A673 (cell line): ENCODE measurements around the gene SPATC1L. TPM values are rescaled to one million over a fixed set of nuclear protein-coding genes. Genes with fewer than 3 reads are reported as not detected.

Experiments
- BruUV-seq: library from RNA; stranded (reverse); fragments of 400-500 nt; replicated peaks from 2 replicates; lab custom pipeline; 2021; lab: Mats Ljungman, UMichigan
- CTCF ChIA-PET: fragments of 300-600 bp; sonication (Branson Sonifier 250); formaldehyde crosslinking; loops from one replicate; lab custom pipeline; 2022; ENCODE audit warnings: antibody characterized with exemption; lab: Charles Lee
- POLR2A ChIA-PET: fragments of 300-600 bp; sonication (Branson Sonifier 250); formaldehyde crosslinking; loops from one replicate; lab custom pipeline; 2022; ENCODE audit warnings: antibody characterized with exemption; ENCODE audit not compliant: low non-redundant PET; lab: Charles Lee
- DNase-seq: peaks from one replicate; pipeline ENCODE4 v3.0.0-alpha.2; 2015; ENCODE audit warnings: low spot score
- H3K27ac ChIP-seq: fragments of 200-600 bp; sonication (generic); 2 replicates; pipeline ENCODE4 v1.5.1; 2016; ENCODE audit warnings: mixed run types, low read depth, mild to moderate bottlenecking, mixed read lengths, antibody characterized with exemption, low read length; ENCODE audit not compliant: poor library complexity, severe bottlenecking
- H3K27me3 ChIP-seq: fragments of 200-600 bp; sonication (generic); replicated peaks from 2 replicates; pipeline ENCODE4 v1.6.1; 2017; ENCODE audit warnings: mixed run types, low read depth, mild to moderate bottlenecking, mixed read lengths, antibody characterized with exemption, low read length; ENCODE audit not compliant: insufficient read depth, poor library complexity
- H3K36me3 ChIP-seq: fragments of 200-600 bp; sonication (generic); 2 replicates; pipeline ENCODE4 v1.6.1; 2016; ENCODE audit warnings: mixed run types, mild to moderate bottlenecking, mixed read lengths, antibody characterized with exemption, low read length; ENCODE audit not compliant: insufficient read depth, poor library complexity, severe bottlenecking
- H3K4me1 ChIP-seq: fragments of 200-600 bp; sonication (generic); 2 replicates; pipeline ENCODE4 v1.6.1; 2017; ENCODE audit warnings: mixed run types, mild to moderate bottlenecking, mixed read lengths, antibody characterized with exemption, low read length; ENCODE audit not compliant: insufficient read depth, poor library complexity, severe bottlenecking
- H3K4me3 ChIP-seq: fragments of 200-600 bp; sonication (generic); 2 replicates; pipeline ENCODE4 v1.5.1; 2016; ENCODE audit warnings: low read depth, mixed run types, mild to moderate bottlenecking, mixed read lengths, low read length; ENCODE audit not compliant: poor library complexity, severe bottlenecking
- H3K9me3 ChIP-seq: fragments of 200-600 bp; sonication (generic); 2 replicates; pipeline ENCODE4 v1.6.1; 2016; ENCODE audit warnings: mixed run types, low read depth, mild to moderate bottlenecking, mixed read lengths, antibody characterized with exemption, low read length; ENCODE audit not compliant: poor library complexity, severe bottlenecking
- EZH2 ChIP-seq: fragments of 200-600 bp; sonication (generic); IDR thresholded peaks from 2 replicates; pipeline ENCODE4 v1.6.1; 2017; ENCODE audit warnings: borderline replicate concordance, low read depth, mild to moderate bottlenecking, mixed read lengths, antibody characterized with exemption, low read length; ENCODE audit not compliant: poor library complexity, severe bottlenecking
- intact Hi-C: fragments of 100-400 bp; cut with micrococcal nuclease; formaldehyde crosslinking; loops from one replicate; pipeline ENCODE4 v1.10.0; 2022; ENCODE audit not compliant: unreplicated experiment
- total RNA-seq: library from RNA; stranded (reverse); gene quantifications from 2 replicates; pipeline ENCODE4 v1.2.3, GENCODE V29; 2021
- TF ChIP-seq, protein P1 (sequence below): fragments of 300-800, 200-600 bp; sonication (generic); conservative IDR thresholded peaks from 2 replicates; pipeline ENCODE4 v1.5.1; 2017; ENCODE audit warnings: low read depth, mild to moderate bottlenecking, antibody characterized with exemption, low read length, moderate library complexity, mixed read lengths

The SPATC1L gene
- total RNA-seq, 1 experiment from 2014 or later = 30.9 TPM

DNA sequence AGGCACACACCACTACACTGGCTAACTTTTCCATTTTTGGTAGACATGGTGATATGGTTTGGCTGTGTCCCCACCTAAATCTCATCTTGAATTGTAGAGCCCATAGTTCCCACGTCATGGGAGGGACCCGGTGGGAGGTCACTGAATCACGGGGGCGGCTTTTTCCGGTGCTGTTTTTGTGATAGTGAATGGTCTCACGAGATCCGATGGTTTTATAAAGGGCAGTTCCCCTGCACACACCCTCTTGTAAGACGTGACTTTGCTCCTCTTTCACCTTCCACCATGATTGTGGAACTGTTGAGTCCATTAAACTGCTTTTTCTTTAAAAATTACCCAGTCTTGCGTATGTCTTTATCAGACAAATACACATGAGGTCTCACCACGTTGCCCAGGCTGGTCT, 27.6 kb downstream of the SPATC1L start:
- Histone ChIP-seq H3K4me3 (no peak overlapping the region), H3K9me3 (no peaks in the 10 kb centered on the region), H3K4me1 (peaks cover 5% of the 10 kb centered on the region), H3K27me3 (no peaks in the 10 kb centered on the region), H3K36me3 (peaks cover 4% of the 10 kb centered on the region), H3K27ac (no peak overlapping the region)
- intact Hi-C loops = no loop called here
- BruUV-seq = no TSS peak
- DNase-seq = no peak
- POLR2A ChIA-PET = no interaction called here
- CTCF ChIA-PET = no interaction called here
- TF ChIP-seq EZH2 = no peak

DNA sequence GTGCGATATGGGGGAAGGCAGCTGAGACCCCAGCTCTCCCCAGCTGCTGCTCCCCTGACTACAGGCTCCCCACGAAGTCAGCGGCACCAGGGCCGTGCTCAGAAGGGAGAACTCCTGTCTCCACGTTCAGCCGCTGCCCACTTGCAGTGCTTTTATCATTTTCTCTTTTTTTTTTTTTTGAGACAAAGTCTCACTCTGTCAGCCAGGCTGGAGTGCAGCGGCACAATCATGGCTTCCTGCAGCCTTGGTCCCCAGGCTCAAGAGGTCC, 27.9 kb downstream of the SPATC1L start:
- POLR2A ChIA-PET = no interaction called here
- TF ChIP-seq, protein P1, sequence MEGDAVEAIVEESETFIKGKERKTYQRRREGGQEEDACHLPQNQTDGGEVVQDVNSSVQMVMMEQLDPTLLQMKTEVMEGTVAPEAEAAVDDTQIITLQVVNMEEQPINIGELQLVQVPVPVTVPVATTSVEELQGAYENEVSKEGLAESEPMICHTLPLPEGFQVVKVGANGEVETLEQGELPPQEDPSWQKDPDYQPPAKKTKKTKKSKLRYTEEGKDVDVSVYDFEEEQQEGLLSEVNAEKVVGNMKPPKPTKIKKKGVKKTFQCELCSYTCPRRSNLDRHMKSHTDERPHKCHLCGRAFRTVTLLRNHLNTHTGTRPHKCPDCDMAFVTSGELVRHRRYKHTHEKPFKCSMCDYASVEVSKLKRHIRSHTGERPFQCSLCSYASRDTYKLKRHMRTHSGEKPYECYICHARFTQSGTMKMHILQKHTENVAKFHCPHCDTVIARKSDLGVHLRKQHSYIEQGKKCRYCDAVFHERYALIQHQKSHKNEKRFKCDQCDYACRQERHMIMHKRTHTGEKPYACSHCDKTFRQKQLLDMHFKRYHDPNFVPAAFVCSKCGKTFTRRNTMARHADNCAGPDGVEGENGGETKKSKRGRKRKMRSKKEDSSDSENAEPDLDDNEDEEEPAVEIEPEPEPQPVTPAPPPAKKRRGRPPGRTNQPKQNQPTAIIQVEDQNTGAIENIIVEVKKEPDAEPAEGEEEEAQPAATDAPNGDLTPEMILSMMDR = no peak
- no peak for TF ChIP-seq EZH2
- Histone ChIP-seq H3K27ac (no peak overlapping the region), H3K4me3 (no peak overlapping the region), H3K9me3 (no peaks in the 10 kb centered on the region), H3K4me1 (peaks cover 5% of the 10 kb centered on the region), H3K36me3 (peaks cover 3% of the 10 kb centered on the region), H3K27me3 (no peaks in the 10 kb centered on the region)
- CTCF ChIA-PET = no interaction called here
- intact Hi-C loops = no loop called here
- BruUV-seq = no TSS peak
- DNase-seq = no peak

GRCh38 chr21:46155514-46156377, 28.5 kb downstream of the SPATC1L start, which contains the start of gene FTCD:
Gene FTCD, minus strand, starts transcription at chr21:46155579. Its CDS starts 56 bp downstream, at chr21:46155523.
- CTCF ChIA-PET = no interaction called here
- TF ChIP-seq, protein P1 = no peak
- TF ChIP-seq EZH2 = no peak
- H3K36me3 ChIP-seq = no peaks in the 10 kb centered on the region
- peaks cover 5% of the 10 kb centered on the region for H3K4me1 ChIP-seq
- H3K4me3 ChIP-seq = no peak within 1 kb of the TSS
- no peak for DNase-seq
- no peak within 1 kb of the TSS for H3K27ac ChIP-seq
- intact Hi-C loops = no loop called here
- H3K9me3 ChIP-seq = no peaks in the 10 kb centered on the region
- no TSS peak for BruUV-seq
- no peaks in the 10 kb centered on the region for H3K27me3 ChIP-seq
- POLR2A ChIA-PET = no interaction called here
